Hepatocyte (in vitro differentiated cells): ENCODE measurements around the gene TIMM8B. TPM values are rescaled to one million over a fixed set of nuclear protein-coding genes. Genes with fewer than 3 reads are reported as not detected.

Source experiments
- DNase-seq: peaks from one replicate; pipeline ENCODE4 v3.0.0-alpha.2; 2016; ENCODE audit warnings: low spot score
- H2AFZ ChIP-seq: fragments of 200-600 bp; sonication (generic); 2 replicates; pipeline ENCODE4 v1.6.0; 2016; ENCODE audit warnings: antibody characterized with exemption, mild to moderate bottlenecking
- H3K27ac ChIP-seq: fragments of 200-600 bp; sonication (generic); 2 replicates; pipeline ENCODE4 v1.5.1; 2016; ENCODE audit warnings: mild to moderate bottlenecking
- H3K27me3 ChIP-seq: fragments of 200-600 bp; sonication (generic); 2 replicates; pipeline ENCODE4 v1.6.1; 2016
- H3K36me3 ChIP-seq: fragments of 200-600 bp; sonication (generic); replicated peaks from 2 replicates; pipeline ENCODE4 v1.5.1; 2016; ENCODE audit warnings: low read depth; ENCODE audit not compliant: insufficient read depth
- H3K4me1 ChIP-seq: fragments of 200-600 bp; sonication (generic); 2 replicates; pipeline ENCODE4 v1.5.1; 2016; ENCODE audit warnings: mild to moderate bottlenecking, moderate library complexity; ENCODE audit not compliant: insufficient read depth
- H3K4me2 ChIP-seq: fragments of 200-600 bp; sonication (generic); 2 replicates; pipeline ENCODE4 v1.6.0; 2016
- H3K4me3 ChIP-seq: fragments of 200-600 bp; sonication (generic); 2 replicates; pipeline ENCODE4 v1.5.1; 2016; ENCODE audit warnings: mild to moderate bottlenecking
- H3K79me2 ChIP-seq: fragments of 200-600 bp; sonication (generic); 2 replicates; pipeline ENCODE4 v1.6.0; 2017; ENCODE audit warnings: mild to moderate bottlenecking
- H3K9me2 ChIP-seq: fragments of 200-600 bp; sonication (generic); replicated peaks from 2 replicates; pipeline ENCODE4 v1.6.0; 2017; ENCODE audit warnings: mild to moderate bottlenecking; ENCODE audit not compliant: insufficient read depth
- H3K9me3 ChIP-seq: fragments of 200-600 bp; sonication (generic); 2 replicates; pipeline ENCODE4 v1.5.1; 2016; ENCODE audit warnings: low read depth, mild to moderate bottlenecking
- H4K20me1 ChIP-seq: fragments of 200-600 bp; sonication (generic); 2 replicates; pipeline ENCODE4 v1.6.0; 2016; ENCODE audit warnings: mild to moderate bottlenecking; ENCODE audit not compliant: insufficient read depth, poor library complexity, severe bottlenecking
- EZH2 ChIP-seq: fragments of 200-600 bp; sonication (generic); IDR thresholded peaks from 2 replicates; pipeline ENCODE4 v1.6.1; 2016; ENCODE audit warnings: antibody characterized with exemption, mild to moderate bottlenecking, borderline replicate concordance
- EZH2phosphoT487 ChIP-seq: fragments of 200-600 bp; sonication (generic); IDR thresholded peaks from one replicate; pipeline ENCODE4 v1.6.1; 2018; ENCODE audit warnings: antibody characterized with exemption, mild to moderate bottlenecking, low read depth, moderate library complexity; ENCODE audit not compliant: unreplicated experiment, severe bottlenecking
- WGBS: methylation state at CpG from one replicate; pipeline ENCODE4 v1.1.6; 2016; ENCODE audit warnings: low lambda C conversion rate; ENCODE audit errors: missing lambda C conversion rate; 5-methylcytosine and 5-hydroxymethylcytosine counted together
- polyA plus RNA-seq: library from polyadenylated mRNA; unstranded; fragments of >200 nt; fragmentation: Nextera tagmentation; extraction: Ambion mirVana; gene quantifications from 2 replicates; pipeline ENCODE4 v1.2.1, GENCODE V29; 2016
- total RNA-seq: library from RNA; depleted of rRNA; stranded (reverse); fragments of >200 nt; gene quantifications from 2 replicates; pipeline ENCODE4 v1.2.3, GENCODE V29; 2014
- TF ChIP-seq, protein P1 (sequence below): fragments of 200-600 bp; sonication (generic); IDR thresholded peaks from 2 replicates; pipeline ENCODE4 v1.5.1; 2016; ENCODE audit warnings: antibody characterized with exemption, mild to moderate bottlenecking; ENCODE audit not compliant: poor library complexity

Gene TIMM8B
- total and polyA plus RNA-seq, 2 experiments from 2014 or later = 62.8 to 128 TPM

DNA sequence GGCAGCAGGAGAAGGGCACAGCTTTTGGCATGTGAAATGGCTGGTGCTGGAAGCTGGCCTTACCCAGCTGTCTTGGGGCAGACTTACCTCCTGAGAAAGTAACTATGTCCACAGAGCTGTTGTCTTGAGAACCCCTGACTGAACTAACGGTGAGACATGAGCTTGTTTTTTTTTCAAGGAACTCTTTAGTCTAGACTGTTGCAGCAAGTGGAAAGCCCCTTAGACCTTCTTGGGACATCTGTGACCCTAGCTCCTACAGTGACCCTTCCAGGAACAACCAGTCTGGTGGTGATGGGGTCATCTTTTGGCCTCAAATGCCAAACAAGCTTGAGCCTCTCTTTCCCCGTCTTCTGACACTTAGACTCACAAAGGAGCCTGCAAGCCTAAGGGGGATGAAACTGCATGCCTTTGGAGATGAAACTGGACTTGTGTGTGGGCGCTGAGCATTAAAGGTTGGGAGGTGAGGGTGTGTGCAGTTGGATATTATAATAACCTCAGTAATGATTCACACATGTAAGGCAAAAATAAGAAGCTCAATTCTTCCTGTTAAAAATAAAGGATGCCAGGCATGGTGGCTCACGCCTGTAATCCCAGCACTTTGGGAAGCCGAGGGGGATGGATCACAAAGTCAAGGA, 35.5 kb upstream of the TIMM8B start:
- no peak overlapping the region for H3K4me2 ChIP-seq
- H3K4me1 ChIP-seq = no peaks in the 10 kb centered on the region
- H3K27me3 ChIP-seq = no peaks in the 10 kb centered on the region
- no peak overlapping the region for H2AFZ ChIP-seq
- no peak overlapping the region for H3K4me3 ChIP-seq
- no peaks in the 10 kb centered on the region for H3K36me3 ChIP-seq
- no peak overlapping the region for H3K27ac ChIP-seq
- H4K20me1 ChIP-seq = no peaks in the 10 kb centered on the region
- WGBS = 94% methylated on average over 5 of the region's 5 CpGs
- no peaks in the 10 kb centered on the region for H3K9me2 ChIP-seq
- no peak for DNase-seq
- H3K9me3 ChIP-seq = no peaks in the 10 kb centered on the region
- H3K79me2 ChIP-seq = no peaks in the 10 kb centered on the region
- TF ChIP-seq, protein P1, sequence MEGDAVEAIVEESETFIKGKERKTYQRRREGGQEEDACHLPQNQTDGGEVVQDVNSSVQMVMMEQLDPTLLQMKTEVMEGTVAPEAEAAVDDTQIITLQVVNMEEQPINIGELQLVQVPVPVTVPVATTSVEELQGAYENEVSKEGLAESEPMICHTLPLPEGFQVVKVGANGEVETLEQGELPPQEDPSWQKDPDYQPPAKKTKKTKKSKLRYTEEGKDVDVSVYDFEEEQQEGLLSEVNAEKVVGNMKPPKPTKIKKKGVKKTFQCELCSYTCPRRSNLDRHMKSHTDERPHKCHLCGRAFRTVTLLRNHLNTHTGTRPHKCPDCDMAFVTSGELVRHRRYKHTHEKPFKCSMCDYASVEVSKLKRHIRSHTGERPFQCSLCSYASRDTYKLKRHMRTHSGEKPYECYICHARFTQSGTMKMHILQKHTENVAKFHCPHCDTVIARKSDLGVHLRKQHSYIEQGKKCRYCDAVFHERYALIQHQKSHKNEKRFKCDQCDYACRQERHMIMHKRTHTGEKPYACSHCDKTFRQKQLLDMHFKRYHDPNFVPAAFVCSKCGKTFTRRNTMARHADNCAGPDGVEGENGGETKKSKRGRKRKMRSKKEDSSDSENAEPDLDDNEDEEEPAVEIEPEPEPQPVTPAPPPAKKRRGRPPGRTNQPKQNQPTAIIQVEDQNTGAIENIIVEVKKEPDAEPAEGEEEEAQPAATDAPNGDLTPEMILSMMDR = no peak

DNA sequence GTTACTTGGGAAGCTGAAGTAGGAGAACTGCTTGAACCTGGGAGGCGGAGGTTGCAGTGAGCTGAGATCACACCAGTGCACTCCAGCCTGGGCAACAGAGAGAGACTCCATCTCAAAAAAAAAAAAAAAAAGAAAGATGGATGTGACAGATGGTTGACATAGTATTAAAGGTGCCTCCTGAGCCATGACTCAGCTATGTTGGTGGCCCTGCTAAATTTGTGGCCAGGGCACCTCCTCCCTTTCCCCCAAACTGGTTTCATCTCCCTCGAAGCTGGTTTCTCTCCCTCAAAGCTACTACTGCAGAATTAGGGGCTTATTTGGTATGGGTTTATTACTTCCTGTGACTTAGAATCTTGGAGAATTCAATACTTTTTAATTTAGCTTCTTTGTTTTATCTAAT, 31.6 kb upstream of the TIMM8B start:
- WGBS = 90% methylated on average over 2 of the region's 2 CpGs
- no peak for TF ChIP-seq EZH2phosphoT487
- TF ChIP-seq, protein P1 = no peak
- no peak for TF ChIP-seq EZH2
- Histone ChIP-seq H3K79me2 (no peaks in the 10 kb centered on the region), H3K4me2 (no peak overlapping the region), H3K27ac (no peak overlapping the region), H4K20me1 (no peaks in the 10 kb centered on the region), H3K9me2 (no peaks in the 10 kb centered on the region), H3K36me3 (no peaks in the 10 kb centered on the region), H3K4me1 (no peaks in the 10 kb centered on the region), H3K4me3 (no peak overlapping the region), H2AFZ (no peak overlapping the region), H3K9me3 (no peaks in the 10 kb centered on the region), H3K27me3 (no peaks in the 10 kb centered on the region)
- no peak for DNase-seq

DNA sequence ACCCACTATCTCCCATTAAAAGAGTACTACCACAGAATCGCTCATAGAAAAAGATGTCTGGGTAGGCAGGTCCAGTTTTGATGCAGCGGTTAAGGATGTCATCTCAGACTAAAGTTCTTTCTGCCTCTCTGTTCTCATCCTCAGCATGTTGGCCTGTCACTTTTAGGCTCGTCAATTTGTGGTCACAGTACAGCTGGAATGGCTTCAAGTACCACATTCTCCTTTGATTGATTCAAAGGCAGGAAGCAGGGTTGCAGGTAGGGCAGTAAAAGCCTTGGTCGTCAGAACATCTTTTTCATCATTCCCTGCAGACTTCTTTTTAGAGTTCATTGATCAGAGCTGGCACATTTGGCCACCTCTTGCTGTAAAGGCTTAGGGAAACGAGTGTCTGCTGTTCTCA, 28.8 kb upstream of the TIMM8B start:
- WGBS = 81% methylated on average over 5 of the region's 5 CpGs
- H3K4me1 ChIP-seq = no peaks in the 10 kb centered on the region
- TF ChIP-seq, protein P1 = no peak
- no peak for TF ChIP-seq EZH2phosphoT487
- TF ChIP-seq EZH2 = no peak
- H3K4me3 ChIP-seq = no peak overlapping the region
- H3K27ac ChIP-seq = no peak overlapping the region
- no peak for DNase-seq
- H3K27me3 ChIP-seq = no peaks in the 10 kb centered on the region
- H3K79me2 ChIP-seq = no peaks in the 10 kb centered on the region
- no peak overlapping the region for H3K4me2 ChIP-seq
- no peaks in the 10 kb centered on the region for H4K20me1 ChIP-seq
- no peaks in the 10 kb centered on the region for H3K9me3 ChIP-seq
- H3K9me2 ChIP-seq = no peaks in the 10 kb centered on the region
- H2AFZ ChIP-seq = no peak overlapping the region
- no peaks in the 10 kb centered on the region for H3K36me3 ChIP-seq

DNA sequence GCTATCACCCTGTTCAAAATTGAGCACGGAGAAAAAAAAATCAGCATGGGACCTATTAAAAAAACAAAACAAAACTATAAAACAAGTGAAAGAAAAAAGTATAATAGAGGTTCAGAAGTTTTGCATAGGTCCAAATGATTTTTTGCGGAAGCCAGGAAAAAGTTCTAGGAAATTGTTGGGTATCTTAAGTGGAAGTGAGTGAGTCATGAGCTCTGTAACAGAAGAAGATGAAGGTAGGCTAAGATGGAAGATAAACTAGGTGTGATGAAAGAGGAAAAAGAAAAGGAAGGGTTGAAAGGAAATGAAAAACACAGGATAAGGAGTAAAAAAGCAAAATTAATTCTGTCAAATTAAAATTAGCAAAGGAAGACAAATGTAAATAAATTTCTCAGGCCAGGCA, 27.9 kb upstream of the TIMM8B start:
- Histone ChIP-seq H3K27ac (no peak overlapping the region), H3K9me3 (no peaks in the 10 kb centered on the region), H3K9me2 (no peaks in the 10 kb centered on the region), H3K4me3 (no peak overlapping the region), H3K4me1 (no peaks in the 10 kb centered on the region), H4K20me1 (no peaks in the 10 kb centered on the region), H3K79me2 (no peaks in the 10 kb centered on the region), H3K36me3 (no peaks in the 10 kb centered on the region), H3K4me2 (no peak overlapping the region), H3K27me3 (no peaks in the 10 kb centered on the region), H2AFZ (no peak overlapping the region)
- WGBS = 94% methylated on average over 2 of the region's 2 CpGs
- TF ChIP-seq EZH2phosphoT487 = no peak
- TF ChIP-seq EZH2 = no peak
- TF ChIP-seq, protein P1 = no peak
- no peak for DNase-seq
